ENCODE data around the gene C17orf67. TPM values are rescaled to one million over a fixed set of nuclear protein-coding genes. Genes with fewer than 3 reads are reported as not detected.

Gene C17orf67
- total RNA-seq, 1 donor from 2014 or later: 2.7 TPM

DNA sequence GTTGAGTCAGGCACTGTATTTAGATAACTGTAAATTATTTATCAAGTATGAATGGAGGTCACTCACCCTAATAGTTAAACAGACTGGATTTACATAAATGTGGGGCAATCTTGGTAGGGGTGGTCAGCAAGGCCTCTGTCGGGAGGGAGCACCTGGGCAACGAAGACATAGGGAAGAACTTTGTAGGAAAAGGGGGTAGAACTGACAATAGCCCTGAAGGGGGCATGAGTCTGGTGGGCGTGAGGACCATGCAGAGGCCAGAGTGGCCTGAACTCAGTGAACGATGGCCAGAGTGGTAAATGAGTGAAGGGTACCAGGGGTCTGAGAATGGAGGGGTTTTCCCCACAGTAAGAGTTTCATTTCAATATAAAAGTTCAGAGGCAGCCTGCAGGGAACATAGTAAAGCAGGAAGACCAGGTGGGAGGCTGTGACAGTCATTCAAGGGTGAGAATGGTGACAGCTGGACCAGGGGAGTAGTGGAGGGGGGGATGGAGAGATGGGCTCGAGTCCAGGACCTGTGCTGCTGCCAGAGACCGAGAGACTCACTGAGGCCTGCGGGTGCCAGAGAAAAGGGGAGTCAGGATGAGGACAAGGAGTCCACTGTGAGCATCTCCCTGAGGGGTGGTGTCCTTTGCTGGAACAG lies 2.9 kb downstream of the C17orf67 start:
- Histone ChIP-seq H3K27ac (no peak overlapping the region), H3K9me3 (no peaks in the 10 kb centered on the region), H3K4me3 (no peak overlapping the region), H3K27me3 (no peaks in the 10 kb centered on the region), H3K36me3 (no peaks in the 10 kb centered on the region), H3K4me1 (peaks cover 30% of the 10 kb centered on the region)
- no peak for DNase-seq (ENCODE audit: extremely low spot score in 2 of 2)
- intact Hi-C loops (cut with DNase I): loop anchor here (5.0 kb wide), 1 partner anchor 81 kb away; the partner anchor contains the start of gene TRIM25
- TF ChIP-seq POLR2AphosphoS5 (IDR thresholded peaks at IDR 0.05; ENCODE audit: insufficient read depth in 1 of 2, low read depth in 1 of 2) (no peak), POLR2A (IDR thresholded peaks at IDR 0.05) (no peak)
- TF ChIP-seq, protein P1, sequence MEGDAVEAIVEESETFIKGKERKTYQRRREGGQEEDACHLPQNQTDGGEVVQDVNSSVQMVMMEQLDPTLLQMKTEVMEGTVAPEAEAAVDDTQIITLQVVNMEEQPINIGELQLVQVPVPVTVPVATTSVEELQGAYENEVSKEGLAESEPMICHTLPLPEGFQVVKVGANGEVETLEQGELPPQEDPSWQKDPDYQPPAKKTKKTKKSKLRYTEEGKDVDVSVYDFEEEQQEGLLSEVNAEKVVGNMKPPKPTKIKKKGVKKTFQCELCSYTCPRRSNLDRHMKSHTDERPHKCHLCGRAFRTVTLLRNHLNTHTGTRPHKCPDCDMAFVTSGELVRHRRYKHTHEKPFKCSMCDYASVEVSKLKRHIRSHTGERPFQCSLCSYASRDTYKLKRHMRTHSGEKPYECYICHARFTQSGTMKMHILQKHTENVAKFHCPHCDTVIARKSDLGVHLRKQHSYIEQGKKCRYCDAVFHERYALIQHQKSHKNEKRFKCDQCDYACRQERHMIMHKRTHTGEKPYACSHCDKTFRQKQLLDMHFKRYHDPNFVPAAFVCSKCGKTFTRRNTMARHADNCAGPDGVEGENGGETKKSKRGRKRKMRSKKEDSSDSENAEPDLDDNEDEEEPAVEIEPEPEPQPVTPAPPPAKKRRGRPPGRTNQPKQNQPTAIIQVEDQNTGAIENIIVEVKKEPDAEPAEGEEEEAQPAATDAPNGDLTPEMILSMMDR (IDR thresholded peaks at IDR 0.05): no peak

DNA sequence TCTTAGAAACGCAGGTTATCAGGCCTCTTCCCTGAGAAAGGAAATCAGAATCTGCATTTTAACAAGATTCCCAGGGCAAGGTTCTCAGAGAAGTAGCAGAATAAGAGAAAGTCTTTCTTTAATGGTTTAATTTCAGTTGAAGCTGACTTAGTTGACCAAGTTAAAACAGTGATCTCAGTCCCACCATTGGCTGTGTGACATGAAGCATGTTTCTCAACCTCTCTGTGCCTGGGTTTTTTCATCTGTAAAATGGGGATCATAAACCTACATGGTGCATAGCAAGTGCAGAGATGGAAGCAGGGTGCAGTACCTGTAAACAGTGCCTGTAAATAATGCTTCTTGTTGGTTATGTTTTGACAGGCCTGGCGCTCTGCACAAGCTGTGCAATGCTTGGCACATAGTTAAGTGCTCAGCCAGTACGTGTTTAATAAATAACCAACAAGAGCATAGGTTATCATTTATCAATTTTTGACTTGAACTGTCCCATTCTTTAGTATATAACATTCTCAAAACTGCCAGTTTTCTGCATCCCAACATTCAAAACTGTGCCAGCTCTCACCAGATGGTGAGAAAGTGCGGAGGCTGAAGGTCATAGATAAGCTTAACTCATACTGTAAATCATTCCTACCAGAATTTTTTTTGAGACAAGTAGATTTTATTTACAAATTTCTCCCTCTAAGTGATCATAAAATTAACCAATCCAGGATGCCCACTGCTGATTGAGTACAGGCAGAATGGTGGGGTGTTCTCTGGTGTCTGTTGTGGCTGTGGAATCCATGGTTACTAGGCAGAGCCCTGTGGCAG lies 6.9 kb downstream of the C17orf67 start:
- no peaks in the 10 kb centered on the region for H3K9me3 ChIP-seq
- H3K27ac ChIP-seq: no peak overlapping the region
- intact Hi-C loops (cut with DNase I): no loop called here
- DNase-seq (ENCODE audit: extremely low spot score in 2 of 2): no peak
- peaks cover 10% of the 10 kb centered on the region for H3K4me1 ChIP-seq
- no peaks in the 10 kb centered on the region for H3K36me3 ChIP-seq
- no peak overlapping the region for H3K4me3 ChIP-seq
- no peaks in the 10 kb centered on the region for H3K27me3 ChIP-seq
- TF ChIP-seq POLR2A (IDR thresholded peaks at IDR 0.05): no peak

DNA sequence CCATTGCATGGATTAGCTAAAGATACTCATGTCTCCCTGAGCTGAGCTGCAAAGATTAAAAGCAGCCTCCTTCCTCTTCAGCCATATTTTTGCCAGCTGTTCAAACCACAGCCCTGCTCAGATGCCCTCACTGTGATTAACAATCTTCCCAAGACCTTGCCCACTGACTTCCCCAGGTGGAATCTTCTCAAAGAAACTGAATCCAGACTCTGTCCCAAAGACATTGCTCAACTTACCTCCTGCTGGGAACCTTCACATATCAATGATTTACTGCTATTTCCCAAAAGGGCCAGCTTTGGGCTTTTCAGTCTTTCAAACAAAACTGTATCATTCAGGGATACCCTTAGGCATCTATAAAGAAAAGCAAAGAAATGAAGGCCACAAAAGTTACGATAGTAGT lies 9.2 kb downstream of the C17orf67 start:
- Histone ChIP-seq H3K27me3 (no peaks in the 10 kb centered on the region), H3K4me3 (no peak overlapping the region), H3K4me1 (peaks cover 5% of the 10 kb centered on the region), H3K27ac (no peak overlapping the region), H3K36me3 (no peaks in the 10 kb centered on the region), H3K9me3 (no peaks in the 10 kb centered on the region)
- no peak for DNase-seq (ENCODE audit: extremely low spot score in 2 of 2)
- intact Hi-C loops (cut with DNase I): no loop called here
- TF ChIP-seq POLR2AphosphoS5 (IDR thresholded peaks at IDR 0.05; ENCODE audit: insufficient read depth in 1 of 2, low read depth in 1 of 2) (no peak), POLR2A (IDR thresholded peaks at IDR 0.05) (no peak)
- TF ChIP-seq, protein P1 (IDR thresholded peaks at IDR 0.05): no peak

DNA sequence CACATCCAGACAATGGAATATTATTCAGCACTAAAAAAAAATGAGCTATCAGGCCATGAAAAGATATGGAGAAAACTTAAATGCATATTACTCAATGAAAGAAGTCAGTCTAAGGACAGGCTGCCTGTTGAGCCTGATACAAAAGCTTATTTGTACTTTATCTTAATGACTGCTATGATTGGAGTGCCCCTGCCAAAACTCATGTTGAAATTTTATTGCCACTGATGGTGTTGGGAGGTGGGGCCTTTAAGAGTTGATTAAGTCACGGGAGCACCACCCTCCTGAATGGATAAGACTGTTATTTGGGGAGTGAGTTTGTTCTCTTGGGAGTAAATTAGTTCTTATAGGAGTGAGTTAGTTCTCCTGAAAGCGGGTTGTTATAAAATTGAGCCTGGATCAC lies 9.9 kb downstream of the C17orf67 start:
- H3K4me1 ChIP-seq: peaks cover 9% of the 10 kb centered on the region
- TF ChIP-seq, protein P1 (IDR thresholded peaks at IDR 0.05): no peak
- TF ChIP-seq POLR2AphosphoS5 (IDR thresholded peaks at IDR 0.05; ENCODE audit: insufficient read depth in 1 of 2, low read depth in 1 of 2) (no peak), POLR2A (IDR thresholded peaks at IDR 0.05) (no peak)
- no peaks in the 10 kb centered on the region for H3K9me3 ChIP-seq
- intact Hi-C loops (cut with DNase I): no loop called here
- no peaks in the 10 kb centered on the region for H3K27me3 ChIP-seq
- no peak overlapping the region for H3K4me3 ChIP-seq
- no peak overlapping the region for H3K27ac ChIP-seq
- no peaks in the 10 kb centered on the region for H3K36me3 ChIP-seq
- no peak for DNase-seq (ENCODE audit: extremely low spot score in 2 of 2)

DNA sequence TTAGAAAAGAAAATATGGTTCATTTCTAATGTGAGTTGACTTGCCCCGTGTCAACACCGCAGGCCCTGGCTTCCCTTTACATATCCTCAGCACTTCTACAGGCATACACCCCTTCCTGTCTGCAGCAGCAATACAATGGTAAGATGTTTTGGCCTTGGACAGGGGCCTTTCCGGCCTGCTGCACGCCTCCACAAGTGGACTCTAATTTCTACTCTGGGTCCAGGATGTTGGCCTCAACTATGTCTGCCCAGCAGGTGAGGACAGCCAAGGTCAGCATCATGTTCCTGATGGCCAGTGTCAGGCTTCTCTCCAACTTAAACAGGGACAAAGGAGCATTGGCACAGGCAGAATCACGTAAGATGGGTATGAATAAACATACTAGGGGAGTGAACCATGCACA lies 11.0 kb downstream of the C17orf67 start:
- peak in 1 of 2 donors; percentile 75 for TF ChIP-seq POLR2AphosphoS5 (IDR thresholded peaks at IDR 0.05; ENCODE audit: insufficient read depth in 1 of 2, low read depth in 1 of 2)
- TF ChIP-seq, protein P1 (IDR thresholded peaks at IDR 0.05): no peak
- TF ChIP-seq POLR2A (IDR thresholded peaks at IDR 0.05): no peak
- Histone ChIP-seq H3K27ac (no peak overlapping the region), H3K27me3 (no peaks in the 10 kb centered on the region), H3K4me3 (no peak overlapping the region), H3K36me3 (no peaks in the 10 kb centered on the region), H3K9me3 (no peaks in the 10 kb centered on the region), H3K4me1 (peaks cover 9% of the 10 kb centered on the region)
- intact Hi-C loops (cut with DNase I): no loop called here
- no peak for DNase-seq (ENCODE audit: extremely low spot score in 2 of 2)
